Measurements from ENCODE around the gene CNTN3.

Gene CNTN3

DNA sequence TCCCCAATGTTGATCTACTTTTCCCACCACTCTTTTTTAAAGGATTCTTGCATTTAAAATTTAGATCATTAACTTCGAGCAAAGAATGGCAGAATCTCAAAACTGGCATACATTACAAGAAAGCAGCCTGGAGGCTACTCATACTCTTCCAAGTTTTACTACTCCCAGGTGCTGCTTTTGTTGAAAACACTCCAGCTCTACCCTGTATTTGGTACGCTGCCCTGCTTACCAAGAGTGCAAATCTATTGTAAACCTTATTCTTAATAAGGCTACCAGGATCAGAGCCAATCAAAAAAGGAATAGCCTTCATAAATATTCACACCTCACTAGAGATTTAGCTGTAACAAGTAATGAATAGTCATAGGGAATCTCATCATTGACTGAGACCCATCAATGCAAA, 11.6 kb upstream of the CNTN3 start:
- no peak for TF ChIP-seq ZNF274 (IDR thresholded peaks at IDR 0.05; ENCODE audit: low read depth, low read length)
- no peak overlapping the region for H3K4me3 ChIP-seq (ENCODE audit: low read length)

DNA sequence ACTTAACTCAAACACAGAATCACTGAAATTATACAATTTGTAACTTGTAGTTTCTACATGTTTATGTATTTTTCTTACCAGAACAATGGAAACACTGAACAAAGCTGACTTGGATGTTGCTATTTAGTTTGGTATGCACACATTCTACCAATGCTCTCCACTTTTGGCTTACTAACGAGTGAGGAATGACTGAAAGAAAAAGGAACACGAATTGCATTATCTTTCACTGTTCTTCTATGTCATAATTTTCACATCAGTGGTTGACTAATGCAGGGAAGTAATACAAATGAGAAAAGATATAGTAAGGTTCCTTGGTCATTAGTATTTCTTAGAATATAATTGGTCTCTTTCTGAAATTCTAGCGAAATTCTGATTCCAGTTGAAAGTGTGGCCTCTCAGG, 9.8 kb upstream of the CNTN3 start:
- no peak overlapping the region for H3K4me3 ChIP-seq (ENCODE audit: low read length)
- no peak for TF ChIP-seq ZNF274 (IDR thresholded peaks at IDR 0.05; ENCODE audit: low read depth, low read length)

GRCh38 chr3:74623261-74623836, 8.9 kb upstream of the CNTN3 start:
- TF ChIP-seq ZNF274 (IDR thresholded peaks at IDR 0.05; ENCODE audit: low read depth, low read length) = no peak
- H3K4me3 ChIP-seq (ENCODE audit: low read length) = no peak overlapping the region

DNA sequence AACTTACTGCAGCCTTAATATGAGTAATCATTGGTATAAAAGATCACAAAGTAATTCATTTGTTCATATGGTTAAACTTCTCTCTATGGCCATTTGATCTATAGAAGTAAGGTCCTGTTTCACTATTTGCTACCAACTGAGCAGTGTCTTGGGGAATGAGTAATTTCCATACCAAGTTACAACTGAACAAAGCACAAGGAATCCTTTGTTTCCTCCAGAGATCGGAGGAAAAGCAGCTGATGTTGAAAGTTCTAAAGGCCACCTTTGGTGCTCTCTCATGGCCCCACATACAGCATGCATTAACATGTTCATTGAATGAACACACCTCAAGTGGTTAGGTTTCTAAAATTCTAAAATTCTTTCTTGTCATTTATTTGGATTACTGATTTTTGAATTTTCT, 7.1 kb upstream of the CNTN3 start:
- TF ChIP-seq ZNF274 (IDR thresholded peaks at IDR 0.05; ENCODE audit: low read depth, low read length) = no peak
- H3K4me3 ChIP-seq (ENCODE audit: low read length) = no peak overlapping the region

DNA sequence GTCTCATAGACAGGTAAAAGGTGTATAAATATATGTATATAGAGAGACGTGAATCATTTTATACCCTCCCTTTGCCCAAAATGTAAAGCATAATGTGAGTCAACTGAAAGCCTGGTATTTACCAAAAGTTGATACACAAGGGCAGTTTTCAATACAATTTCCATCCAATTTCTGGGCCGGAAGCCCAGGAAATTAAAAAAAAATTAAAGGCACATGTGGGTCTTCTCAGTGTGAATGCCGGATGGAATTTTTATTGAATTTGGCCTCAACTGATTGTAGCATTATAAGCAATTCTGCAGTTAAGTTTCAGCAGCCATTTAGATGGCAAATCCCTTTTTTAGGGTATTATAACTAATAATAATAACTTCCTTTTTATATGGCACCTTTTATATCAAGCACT, 3.3 kb upstream of the CNTN3 start:
- H3K4me3 ChIP-seq (ENCODE audit: low read length) = no peak overlapping the region
- no peak for TF ChIP-seq ZNF274 (IDR thresholded peaks at IDR 0.05; ENCODE audit: low read depth, low read length)

GRCh38 chr3:74613521-74614106, 845 bp downstream of the CNTN3 start:
- no peak overlapping the region for H3K4me3 ChIP-seq (ENCODE audit: low read length)
- no peak for TF ChIP-seq ZNF274 (IDR thresholded peaks at IDR 0.05; ENCODE audit: low read depth, low read length)

GRCh38 chr3:74613060-74613459, 1.4 kb downstream of the CNTN3 start:
- H3K4me3 ChIP-seq (ENCODE audit: low read length) = no peak overlapping the region
- TF ChIP-seq ZNF274 (IDR thresholded peaks at IDR 0.05; ENCODE audit: low read depth, low read length) = no peak

GRCh38 chr3:74611206-74611605, 3.3 kb downstream of the CNTN3 start:
- no peak overlapping the region for H3K4me3 ChIP-seq (ENCODE audit: low read length)
- no peak for TF ChIP-seq ZNF274 (IDR thresholded peaks at IDR 0.05; ENCODE audit: low read depth, low read length)

DNA sequence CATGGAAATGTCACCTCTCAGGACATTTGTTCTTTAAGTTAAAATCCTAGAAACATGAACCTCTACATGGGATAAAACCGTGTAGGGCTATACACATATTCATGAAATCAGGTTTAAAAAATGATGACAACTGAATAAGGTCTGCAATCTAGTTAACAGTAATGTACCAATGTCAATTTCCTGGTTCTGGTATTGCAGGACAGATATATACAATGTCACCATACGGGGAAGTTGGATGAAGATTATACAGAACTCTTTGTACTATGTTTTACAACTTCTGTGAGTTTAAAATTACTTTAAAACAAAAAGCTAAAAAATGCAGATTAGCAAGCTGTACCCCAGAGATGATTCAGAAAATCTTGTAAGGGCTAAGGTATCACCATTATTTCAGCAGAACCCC, 6.7 kb downstream of the CNTN3 start:
- no peak for TF ChIP-seq ZNF274 (IDR thresholded peaks at IDR 0.05; ENCODE audit: low read depth, low read length)
- H3K4me3 ChIP-seq (ENCODE audit: low read length) = no peak overlapping the region

GRCh38 chr3:74606996-74607395, 7.5 kb downstream of the CNTN3 start:
- no peak for TF ChIP-seq ZNF274 (IDR thresholded peaks at IDR 0.05; ENCODE audit: low read depth, low read length)
- no peak overlapping the region for H3K4me3 ChIP-seq (ENCODE audit: low read length)

DNA sequence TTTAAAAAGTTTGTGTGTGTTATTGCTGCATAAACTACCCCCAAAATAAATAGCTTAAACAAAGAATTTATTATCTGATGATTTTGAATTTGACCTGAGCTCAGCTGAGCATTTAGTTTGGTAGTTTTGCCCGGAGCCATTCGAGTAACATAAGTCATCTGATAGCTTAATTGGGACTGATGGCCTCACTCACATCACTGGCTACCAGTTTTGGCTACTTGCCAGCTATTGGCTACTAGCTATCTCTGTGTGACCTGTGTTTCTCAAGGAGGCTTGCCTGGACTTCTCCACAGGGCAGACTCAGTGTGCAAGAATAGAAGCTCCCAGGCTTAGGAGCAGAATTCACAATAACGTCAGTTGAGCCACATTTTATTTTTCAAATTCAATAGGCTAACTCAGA, 9.0 kb downstream of the CNTN3 start:
- TF ChIP-seq ZNF274 (IDR thresholded peaks at IDR 0.05; ENCODE audit: low read depth, low read length) = no peak
- H3K4me3 ChIP-seq (ENCODE audit: low read length) = no peak overlapping the region

- H3K4me3 ChIP-seq (ENCODE audit: low read length) = no peak overlapping the region
- TF ChIP-seq ZNF274 (IDR thresholded peaks at IDR 0.05; ENCODE audit: low read depth, low read length) = no peak
Observed at GRCh38 chr3:74603292-74603691, 11.2 kb downstream of the CNTN3 start.

GRCh38 chr3:74602471-74602870, 12.0 kb downstream of the CNTN3 start:
- H3K4me3 ChIP-seq (ENCODE audit: low read length) = no peak overlapping the region
- TF ChIP-seq ZNF274 (IDR thresholded peaks at IDR 0.05; ENCODE audit: low read depth, low read length) = no peak

- no peak overlapping the region for H3K4me3 ChIP-seq (ENCODE audit: low read length)
- TF ChIP-seq ZNF274 (IDR thresholded peaks at IDR 0.05; ENCODE audit: low read depth, low read length) = no peak
Observed at GRCh38 chr3:74601793-74602192, 12.7 kb downstream of the CNTN3 start.

DNA sequence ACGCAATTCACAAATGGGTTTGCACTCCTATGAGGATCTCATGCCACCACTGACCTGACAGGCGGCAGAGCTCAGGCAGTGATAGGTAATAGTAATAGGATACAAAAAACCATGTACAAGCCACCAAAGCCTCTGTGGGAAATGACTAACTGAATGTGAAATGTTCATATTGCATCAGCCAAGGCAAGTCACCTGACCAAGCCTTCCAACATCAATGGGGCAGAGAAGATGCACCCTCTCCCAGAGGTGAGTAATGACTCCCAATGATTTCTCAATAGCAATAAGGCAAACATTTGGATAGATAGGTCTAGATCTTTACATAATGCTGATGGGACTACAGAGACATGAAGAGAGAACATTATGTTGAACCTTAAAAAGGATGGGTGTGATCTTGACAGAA, 14.9 kb downstream of the CNTN3 start:
- H3K4me3 ChIP-seq (ENCODE audit: low read length) = no peak overlapping the region
- TF ChIP-seq ZNF274 (IDR thresholded peaks at IDR 0.05; ENCODE audit: low read depth, low read length) = no peak

- no peak overlapping the region for H3K4me3 ChIP-seq (ENCODE audit: low read length)
- no peak for TF ChIP-seq ZNF274 (IDR thresholded peaks at IDR 0.05; ENCODE audit: low read depth, low read length)
Observed at GRCh38 chr3:74593152-74593551, 21.3 kb downstream of the CNTN3 start.

Measured in GM08714 (cell line).